Transverse colon (tissue), 4 donors: ENCODE measurements around the gene ZNF827. TPM values are rescaled to one million over a fixed set of nuclear protein-coding genes. Genes with fewer than 3 reads are reported as not detected.

Experiments used
- DNase-seq: peaks from one replicate; pipeline ENCODE4 v3.0.0-alpha.2; 2019
- H3K27ac ChIP-seq, 4 donors: fragments of 200-600 bp; sonication (generic); 2 replicates each; pipeline ENCODE4 v1.5.1; 2016 to 2018; ENCODE audit warnings: inconsistent platforms in 4 of 4
- H3K27me3 ChIP-seq: fragments of 200-600 bp; sonication (generic); 2 replicates; pipeline ENCODE4 v1.5.1; 2017; ENCODE audit warnings: inconsistent platforms
- H3K36me3 ChIP-seq, 4 donors: fragments of 200-600 bp; sonication (generic); 2 replicates each; pipeline ENCODE4 v1.5.1; 2017 to 2019; ENCODE audit warnings: inconsistent platforms in 4 of 4
- H3K4me1 ChIP-seq, 4 donors: fragments of 200-600 bp; sonication (generic); 2 replicates each; pipeline ENCODE4 v1.5.1; 2017 to 2020; ENCODE audit warnings: inconsistent platforms in 4 of 4
- H3K4me3 ChIP-seq, 4 donors: fragments of 200-600 bp; sonication (generic); 1 replicate in 1 of 4; 2 replicates in 3 of 4; pipeline versions ENCODE4 v1.5.1 to v1.6.1; 2017 to 2019; ENCODE audit warnings: inconsistent platforms in 4 of 4
- H3K9me3 ChIP-seq, 2 donors: fragments of 200-600 bp; sonication (generic); 2 replicates each; pipeline ENCODE4 v1.5.1; 2017 to 2019; ENCODE audit warnings: inconsistent platforms in 2 of 2
- CTCF ChIP-seq, 5 experiments: fragments of 200-600 bp in 3 of 5; fragments of 450-650 bp in 2 of 5; sonication (generic) in 3 of 5; IDR thresholded peaks; 1 replicate in 2 of 5; 2 replicates in 3 of 5; pipeline ENCODE4 v1.5.1; 2016 to 2017; ENCODE audit warnings: antibody characterized with exemption in 5 of 5, inconsistent platforms in 3 of 5, mild to moderate bottlenecking in 2 of 5, moderate library complexity in 1 of 5
- EP300 ChIP-seq: sonication (generic); formaldehyde crosslinking; IDR thresholded peaks from one replicate; pipeline ENCODE4 v1.6.1; 2017; ENCODE audit warnings: antibody characterized with exemption, low read depth
- POLR2A ChIP-seq: fragments of 450-650 bp; IDR thresholded peaks from one replicate; pipeline ENCODE4 v1.6.1; 2016; ENCODE audit warnings: antibody characterized with exemption, mild to moderate bottlenecking, moderate library complexity
- POLR2AphosphoS5 ChIP-seq, 3 donors: sonication (generic); formaldehyde crosslinking; IDR thresholded peaks; one replicate each; pipeline ENCODE4 v1.6.1; 2016; ENCODE audit warnings: antibody characterized with exemption in 3 of 3
- WGBS, 2 donors: methylation state at CpG; one replicate each; pipeline ENCODE4 v1.1.5; 2018; ENCODE audit warnings: low coverage in 1 of 2; 5-methylcytosine and 5-hydroxymethylcytosine counted together
- in situ Hi-C, 4 donors: fragments of 200-750 bp; cut with MboI; loops; one replicate each; pipeline versions ENCODE4 v1.15.0 to v1.15.1; 2017; ENCODE audit warnings: low sequenced_read_pairs in 3 of 4, low pct_ligation_motif_present in 1 of 4, low pct_unique_long_range_greater_than_20kb in 1 of 4
- intact Hi-C: fragments of 100-400 bp; cut with DNase I; formaldehyde crosslinking; loops from one replicate; pipeline ENCODE4 v1.15.1; 2023; ENCODE audit warnings: low total_unique reads
- total RNA-seq, 4 donors: library from RNA; depleted of rRNA; stranded (reverse); fragments of >200 nt; gene quantifications; one replicate each; pipeline ENCODE4 v1.1.0, GENCODE V29; 2016

ZNF827 gene
- total RNA-seq, 4 donors from 2014 or later = 22.5 to 61.3 (median 29.2) TPM

GRCh38 chr4:145979160-145979559 is 40.5 kb upstream of the ZNF827 start:
- no peak for TF ChIP-seq POLR2A
- TF ChIP-seq EP300 = no peak
- TF ChIP-seq CTCF (IDR thresholded peaks at IDR 0.05) = no peak
- TF ChIP-seq POLR2AphosphoS5 (IDR thresholded peaks at IDR 0.05) = no peak
- H3K36me3 ChIP-seq = no peaks in the 10 kb centered on the region
- no peaks in the 10 kb centered on the region for H3K4me1 ChIP-seq
- H3K4me3 ChIP-seq = no peak overlapping the region
- in situ Hi-C loops (no loop called here), intact Hi-C loops (no loop called here)
- WGBS, 2 donors = 69 to 83% methylated on average over 1 to 3 of the region's 3 CpGs
- no peaks in the 10 kb centered on the region for H3K27me3 ChIP-seq
- no peak for DNase-seq
- H3K9me3 ChIP-seq = no peaks in the 10 kb centered on the region
- no peak overlapping the region for H3K27ac ChIP-seq

GRCh38 chr4:145976680-145977079 is 38.1 kb upstream of the ZNF827 start:
- TF ChIP-seq POLR2AphosphoS5 (IDR thresholded peaks at IDR 0.05) = no peak
- no peak for TF ChIP-seq CTCF (IDR thresholded peaks at IDR 0.05)
- no peak for TF ChIP-seq POLR2A
- no peak for TF ChIP-seq EP300
- no peak for DNase-seq
- in situ Hi-C loops = no loop called here
- Histone ChIP-seq H3K9me3 (no peaks in the 10 kb centered on the region), H3K36me3 (no peaks in the 10 kb centered on the region), H3K4me3 (no peak overlapping the region), H3K27ac (no peak overlapping the region), H3K4me1 (no peaks in the 10 kb centered on the region), H3K27me3 (no peaks in the 10 kb centered on the region)
- intact Hi-C loops = no loop called here
- 94 to 100% methylated on average over 1 to 4 of the region's 4 CpGs for whole genome bisulfite sequencing, 2 donors

- Histone ChIP-seq H3K4me1 (no peaks in the 10 kb centered on the region), H3K27me3 (no peaks in the 10 kb centered on the region), H3K4me3 (no peak overlapping the region), H3K27ac (no peak overlapping the region), H3K36me3 (no peaks in the 10 kb centered on the region), H3K9me3 (peaks cover 0 to 4% of the 10 kb centered on the region in 2 donors)
- DNase-seq = no peak
- no peak for TF ChIP-seq POLR2A
- TF ChIP-seq POLR2AphosphoS5 (IDR thresholded peaks at IDR 0.05) = no peak
- no peak for TF ChIP-seq EP300
- TF ChIP-seq CTCF (IDR thresholded peaks at IDR 0.05) = no peak
- in situ Hi-C loops = no loop called here
- 67 to 78% methylated on average over 1 to 2 of the region's 2 CpGs for WGBS, 2 donors
- intact Hi-C loops = no loop called here
These were observed 21.4 kb upstream of the ZNF827 start for GRCh38 chr4:145960012-145960411.

- Histone ChIP-seq H3K4me3 (no peak overlapping the region), H3K4me1 (no peaks in the 10 kb centered on the region), H3K9me3 (peaks cover 0 to 4% of the 10 kb centered on the region in 2 donors), H3K36me3 (no peaks in the 10 kb centered on the region), H3K27me3 (no peaks in the 10 kb centered on the region), H3K27ac (no peak overlapping the region)
- 62% methylated on average over 1 of the region's 1 CpG; no CpG with 5 or more reads in 1 of the 2 donors for WGBS, 2 donors
- intact Hi-C loops = no loop called here
- in situ Hi-C loops = no loop called here
- TF ChIP-seq POLR2A (no peak), CTCF (IDR thresholded peaks at IDR 0.05) (no peak), POLR2AphosphoS5 (IDR thresholded peaks at IDR 0.05) (no peak), EP300 (no peak)
- no peak for DNase-seq
These were observed 18.7 kb upstream of the ZNF827 start for GRCh38 chr4:145957302-145957701.
